Fibroblast of skin of abdomen (primary cell): Measurements from ENCODE around the gene CYLC2. TPM values are rescaled to one million over a fixed set of nuclear protein-coding genes. Genes with fewer than 3 reads are reported as not detected.

Experiments
- DNase-seq: peaks from one replicate; pipeline ENCODE4 v3.0.0-alpha.2; 2013
- polyA plus RNA-seq, 2 experiments: library from polyadenylated mRNA; unstranded; fragments of 120-200 nt; gene quantifications; one replicate each; pipeline ENCODE4 v1.2.1, GENCODE V29; 2013; ENCODE audit not compliant: insufficient read length in 2 of 2

CYLC2 gene, protein sequence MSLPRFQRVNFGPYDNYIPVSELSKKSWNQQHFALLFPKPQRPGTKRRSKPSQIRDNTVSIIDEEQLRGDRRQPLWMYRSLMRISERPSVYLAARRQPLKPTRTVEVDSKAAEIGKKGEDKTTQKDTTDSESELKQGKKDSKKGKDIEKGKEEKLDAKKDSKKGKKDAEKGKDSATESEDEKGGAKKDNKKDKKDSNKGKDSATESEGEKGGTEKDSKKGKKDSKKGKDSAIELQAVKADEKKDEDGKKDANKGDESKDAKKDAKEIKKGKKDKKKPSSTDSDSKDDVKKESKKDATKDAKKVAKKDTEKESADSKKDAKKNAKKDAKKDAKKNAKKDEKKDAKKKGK
- polyA plus RNA-seq (2013, experiment 1 of 2; ENCODE audit: insufficient read length), result not detected
- not detected for polyA plus RNA-seq (2013, experiment 2 of 2; ENCODE audit: insufficient read length)

DNA sequence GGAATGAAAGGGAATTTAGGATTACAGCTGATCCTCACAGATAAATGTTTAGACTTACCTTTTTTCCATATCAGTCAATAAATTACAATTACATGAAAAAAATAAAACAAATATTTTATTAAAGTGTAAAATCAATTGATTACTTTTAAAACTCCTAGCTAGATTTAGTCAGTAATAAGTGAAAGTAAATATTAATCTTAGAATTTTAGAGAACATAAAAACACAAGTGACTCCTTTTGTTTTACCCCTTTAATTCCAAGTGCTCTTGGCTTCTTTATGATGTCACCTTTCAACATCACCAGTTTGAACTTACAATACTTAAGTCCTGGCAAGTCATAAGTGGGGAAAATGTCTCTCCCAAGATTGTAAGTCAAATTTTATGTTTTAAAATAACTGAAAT lies at the start of gene CYLC2:
Gene CYLC2, plus strand, starts transcription at position 301 of the 400 bp plus-strand sequence. Its CDS starts 48 bp downstream, at position 349.
- DNase-seq, result no peak

DNA sequence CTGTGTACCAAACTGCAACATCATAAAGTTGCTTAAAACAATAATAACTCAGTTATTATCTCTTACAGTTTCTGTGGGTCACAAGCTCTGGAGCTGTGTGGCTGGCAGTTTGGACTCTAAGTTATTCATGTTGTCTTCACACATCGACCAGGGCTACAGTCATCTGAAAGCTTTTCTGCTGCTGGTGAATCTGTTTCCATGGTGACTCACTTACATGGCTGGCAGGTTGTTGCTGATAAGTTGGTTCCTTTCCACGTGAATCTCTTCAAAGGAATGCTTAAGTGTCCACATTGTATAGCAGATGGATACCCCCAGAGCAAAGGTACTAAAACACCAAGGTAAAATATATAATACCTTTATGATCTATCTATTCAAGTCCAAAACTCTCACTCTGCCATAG lies 44.8 kb upstream of the CYLC2 start:
- no peak for DNase-seq

DNA sequence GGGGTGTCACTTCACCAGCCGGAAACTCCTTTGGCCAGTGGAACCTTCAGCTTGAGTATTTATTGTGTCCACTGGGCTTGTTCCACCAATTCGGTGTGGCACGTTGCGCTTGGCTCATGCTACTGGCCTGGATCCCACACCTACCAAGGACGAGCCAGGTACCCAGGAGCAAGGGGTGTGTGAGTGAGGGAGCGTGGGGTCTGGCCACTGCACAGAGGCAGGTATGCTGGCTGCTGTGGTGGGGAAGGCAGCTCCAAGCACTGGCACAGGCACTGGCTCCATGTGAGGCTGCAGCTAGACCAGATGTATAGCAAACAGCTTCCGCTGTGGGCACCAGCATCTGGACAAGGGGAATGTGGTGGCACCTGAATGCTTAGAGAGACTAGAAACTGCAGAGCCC lies 28.1 kb upstream of the CYLC2 start:
- no peak for DNase-seq

DNA sequence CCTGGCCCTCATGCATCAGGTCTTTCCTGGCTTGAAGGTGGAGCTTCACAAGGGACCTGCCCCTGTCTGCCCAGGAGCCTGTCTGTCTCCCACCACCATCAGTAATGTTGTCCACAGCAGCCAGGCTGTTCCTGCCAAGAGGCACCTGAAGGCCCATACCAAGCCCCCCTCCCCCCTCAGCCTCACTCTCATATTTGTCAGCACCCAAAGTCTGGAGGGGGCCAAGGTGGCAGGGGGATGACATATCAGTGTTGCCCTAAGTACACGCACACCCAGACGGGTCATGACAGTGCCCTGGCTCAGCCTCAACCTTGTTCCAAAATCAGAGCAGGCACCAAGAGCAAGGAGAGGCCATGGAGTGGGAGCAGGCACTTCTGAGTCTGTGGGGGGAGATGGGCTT lies 27.2 kb upstream of the CYLC2 start:
- DNase-seq, result no peak

DNA sequence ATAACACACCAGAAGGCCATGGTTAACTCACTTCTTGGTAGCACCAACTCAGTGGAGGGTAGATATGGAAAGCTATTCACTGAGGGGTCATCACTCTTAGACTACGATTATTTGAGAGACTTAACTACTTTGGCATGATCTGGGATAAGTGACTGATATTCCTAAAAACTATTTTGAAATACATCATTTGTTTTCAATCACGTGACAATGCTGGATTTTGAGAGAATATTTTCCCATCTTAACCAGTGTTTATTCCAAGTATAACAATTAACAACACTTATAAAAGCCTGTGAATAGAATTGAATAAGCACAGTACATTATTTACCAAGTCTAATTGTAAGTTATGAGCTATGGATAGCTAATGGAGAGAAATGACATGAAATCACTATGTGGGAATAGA lies 22.4 kb upstream of the CYLC2 start:
- no peak for DNase-seq

DNA sequence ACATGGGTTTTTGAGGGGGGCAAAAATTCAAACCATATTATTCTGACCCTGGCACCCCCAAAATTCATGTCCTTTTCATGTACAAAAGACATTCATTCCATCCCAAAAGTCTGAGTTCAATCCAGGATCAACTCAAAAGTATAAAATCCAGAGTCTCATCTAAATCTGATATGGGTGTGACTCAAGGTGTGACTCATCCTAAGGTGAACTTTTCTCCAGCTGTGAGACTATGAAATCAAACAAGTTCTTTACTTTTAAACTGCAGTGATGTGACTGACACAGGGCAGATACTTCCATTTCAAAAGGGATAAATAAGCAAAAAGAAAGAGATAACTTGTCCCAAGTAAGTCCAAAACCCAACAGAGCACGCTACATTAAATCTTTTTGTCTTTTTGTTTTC lies 20.6 kb upstream of the CYLC2 start:
- DNase-seq, result no peak

DNA sequence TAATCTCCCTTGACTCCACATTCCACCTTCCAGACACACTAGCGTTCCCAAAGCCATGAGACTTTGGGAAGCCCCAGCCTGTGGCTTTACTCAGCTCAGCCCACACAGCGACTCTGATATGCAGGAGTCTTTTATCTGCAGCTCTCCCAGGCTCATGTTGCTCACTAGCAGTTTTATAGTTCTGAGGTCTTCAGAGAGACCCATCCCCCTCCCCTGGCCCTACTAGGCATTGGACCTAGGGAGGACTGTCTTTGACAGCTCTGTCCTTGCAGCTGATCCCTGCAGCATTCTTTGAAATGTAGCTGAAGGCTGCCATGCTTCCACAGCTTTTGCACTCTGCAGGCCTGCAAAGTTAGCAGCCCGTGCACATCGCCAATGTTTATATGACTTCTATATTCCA lies 19.9 kb upstream of the CYLC2 start:
- no peak for DNase-seq

DNA sequence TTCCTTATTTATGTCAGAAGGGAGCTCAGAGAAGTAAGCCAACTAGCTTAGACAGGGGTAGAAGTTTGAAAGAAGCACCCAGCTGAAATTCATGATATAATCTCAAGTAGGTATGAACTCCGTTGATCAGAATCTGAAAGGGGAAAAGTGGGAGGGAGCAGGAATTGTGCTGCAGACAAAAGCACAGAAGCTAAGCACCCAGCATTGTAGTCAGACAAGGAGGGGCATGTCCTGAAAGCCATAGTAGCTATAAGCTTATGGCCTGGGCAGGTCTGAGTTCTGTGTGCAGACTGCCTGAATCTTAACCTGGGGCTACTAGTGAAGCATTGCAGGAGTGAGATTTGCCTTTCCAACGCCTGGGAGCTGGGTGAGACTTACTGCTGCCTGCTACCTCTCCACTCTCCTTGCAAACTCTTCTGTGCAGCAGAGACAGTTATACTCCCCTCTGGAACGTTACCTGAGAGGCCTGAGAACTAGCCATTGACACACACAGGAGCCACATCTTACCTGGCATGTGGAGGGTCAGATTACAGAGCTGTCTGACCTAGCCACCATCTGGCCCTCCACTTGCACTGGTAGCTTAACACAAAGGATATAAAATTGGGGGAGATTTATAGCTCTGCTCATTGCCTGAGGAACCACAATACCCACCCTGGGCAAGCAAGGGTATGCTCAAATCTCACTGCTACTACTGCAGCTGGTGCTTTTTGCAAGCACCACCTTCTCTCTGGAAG lies 9.8 kb upstream of the CYLC2 start:
- no peak for DNase-seq

DNA sequence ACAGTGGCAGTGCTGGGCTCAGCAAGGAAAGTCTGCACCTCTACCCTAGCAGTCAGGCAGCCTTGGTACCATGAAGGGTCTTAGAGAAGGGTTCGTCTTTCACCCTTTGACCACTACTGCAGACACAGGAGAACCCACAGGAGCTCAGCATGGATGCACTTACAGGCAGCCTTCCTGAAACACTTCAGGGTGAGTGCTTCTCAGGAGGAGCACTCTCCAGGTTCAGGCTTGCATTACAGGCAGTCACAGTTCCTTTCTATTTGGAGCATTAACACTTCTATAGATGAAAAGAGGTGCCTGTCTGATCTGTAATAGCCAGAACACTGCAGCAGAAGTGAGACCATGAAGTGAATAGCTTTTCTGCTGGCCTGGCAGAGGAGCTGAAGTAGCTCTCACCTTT lies 8.7 kb upstream of the CYLC2 start:
- DNase-seq, result no peak

DNA sequence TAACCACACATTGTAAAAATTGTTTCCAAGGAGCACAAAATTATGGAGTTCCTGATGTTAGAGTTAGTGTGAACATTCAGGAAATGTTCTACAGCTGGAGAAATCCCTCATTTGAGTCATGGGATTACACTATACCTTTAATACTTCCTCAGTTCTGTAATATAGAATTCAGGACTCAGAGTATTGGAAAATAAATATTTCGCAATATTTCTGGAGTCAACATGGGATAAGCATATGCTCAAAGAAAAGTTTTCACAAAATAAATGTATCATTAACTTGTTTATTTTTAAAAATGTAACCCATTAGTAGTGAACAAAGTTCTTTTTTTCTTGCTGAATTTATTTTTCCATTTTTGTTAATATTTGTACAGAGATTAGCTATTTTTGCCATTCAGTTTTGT lies 8.6 kb downstream of the CYLC2 start:
- DNase-seq, result no peak

DNA sequence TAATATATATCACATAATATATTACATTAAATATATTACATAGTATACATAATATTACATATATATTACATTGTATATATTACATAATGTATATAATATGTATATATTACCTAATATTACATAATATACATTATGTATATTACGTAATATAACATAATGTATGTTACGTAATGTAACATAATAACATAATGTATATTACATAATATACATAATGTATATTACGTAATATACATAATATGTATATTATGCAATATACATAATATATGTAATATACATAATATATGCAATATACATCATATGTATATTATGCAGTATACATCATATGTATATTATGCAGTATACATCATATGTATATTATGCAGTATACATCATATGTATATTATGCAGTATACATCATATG lies 19.1 kb downstream of the CYLC2 start:
- no peak for DNase-seq

DNA sequence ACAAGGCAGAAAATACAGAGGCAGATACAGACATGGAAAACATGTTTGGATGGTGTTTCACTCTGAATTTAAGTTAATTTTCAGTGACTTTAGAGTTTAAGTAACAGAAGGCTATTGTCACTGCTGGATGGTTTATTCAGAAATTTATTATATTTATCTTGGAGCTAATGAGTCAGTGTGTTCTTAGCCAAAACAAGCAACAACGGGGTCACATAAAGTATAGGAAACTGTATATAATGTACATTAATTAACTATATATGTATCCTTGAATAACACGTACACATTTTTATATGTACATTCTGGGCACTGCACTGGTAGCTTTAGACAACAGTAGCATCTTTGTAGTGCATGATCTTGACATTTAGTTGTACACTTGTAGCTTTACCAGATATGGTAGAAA lies 30.7 kb downstream of the CYLC2 start:
- DNase-seq, result no peak

DNA sequence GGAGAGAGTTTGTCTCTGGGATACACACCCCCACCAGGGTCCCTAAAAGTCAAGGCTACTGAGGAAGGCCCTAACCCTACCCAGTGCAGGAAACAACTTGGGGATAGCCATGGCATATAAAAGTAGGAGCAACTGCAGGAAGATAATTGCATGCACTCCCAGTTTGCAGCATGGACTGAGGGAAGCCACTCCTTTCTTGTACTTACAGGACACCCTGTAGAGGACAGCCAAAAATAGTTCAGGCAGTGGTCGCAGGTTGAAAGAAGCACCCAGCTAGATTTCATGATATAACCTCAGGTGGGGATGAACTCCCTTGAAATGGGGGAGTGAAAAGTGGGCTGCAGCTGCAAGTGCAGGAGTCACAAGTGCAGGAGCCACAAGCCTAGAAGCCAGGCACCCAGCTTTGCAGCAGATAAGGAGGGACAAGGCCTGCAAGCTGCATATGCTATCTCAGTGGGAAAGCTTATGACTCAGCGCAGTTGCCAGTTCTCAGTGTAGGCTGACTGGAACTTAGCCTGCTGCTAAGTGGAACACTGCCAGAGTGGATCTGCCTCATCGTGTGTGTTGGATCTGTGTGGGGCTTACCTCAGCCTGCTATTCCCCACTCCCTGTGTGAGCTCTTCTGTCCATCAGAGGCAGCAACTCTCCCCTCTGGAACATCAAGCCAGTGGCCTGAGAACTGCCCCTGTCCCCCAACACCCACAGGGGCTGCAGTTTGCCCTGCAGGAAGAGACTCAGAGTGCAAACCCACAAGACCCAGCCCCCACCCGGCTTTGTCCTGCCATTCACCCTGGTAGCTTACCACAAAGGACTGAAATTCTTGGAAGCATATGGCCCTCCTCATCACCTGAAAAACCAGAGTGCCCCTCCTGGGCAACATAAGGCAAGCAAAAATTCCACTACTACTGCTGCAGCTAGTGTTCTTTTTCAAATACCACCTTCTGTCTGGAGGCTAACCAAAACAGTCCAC lies 42.7 kb downstream of the CYLC2 start:
- no peak for DNase-seq

DNA sequence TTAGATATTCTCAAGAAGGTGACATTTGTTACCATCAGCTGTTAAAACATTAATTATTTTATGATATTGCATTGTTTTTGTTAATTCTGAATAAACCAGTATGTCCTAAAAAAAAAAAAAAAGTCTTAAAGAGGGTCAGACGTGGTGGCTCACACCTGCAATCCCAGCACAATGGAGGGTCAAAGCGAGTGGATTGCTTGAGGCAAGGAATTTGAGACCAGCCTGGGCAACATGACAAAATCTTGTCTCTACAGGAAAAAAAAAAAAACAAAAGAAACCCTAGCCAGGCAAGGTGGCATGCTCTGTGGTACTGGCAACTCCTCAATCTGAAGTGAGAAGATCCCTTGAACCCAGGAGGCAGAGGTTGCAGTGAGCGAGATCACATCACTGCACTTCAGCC lies 46.8 kb downstream of the CYLC2 start:
- no peak for DNase-seq
